NCI-H1105 treated with DMSO at 0.1 percent for 48 hours (cell line): Measurements from ENCODE around the gene CCNB1.
"Not testable (repeated sequence)": the region's sequence is repeated elsewhere in the genome, so short reads cannot be mapped to it uniquely, and the experiment has no call there.

Experiments
- DNase-seq: peaks from one replicate; lab custom pipeline; 2025; lab: John Stamatoyannopoulos, UW

Gene CCNB1

DNA sequence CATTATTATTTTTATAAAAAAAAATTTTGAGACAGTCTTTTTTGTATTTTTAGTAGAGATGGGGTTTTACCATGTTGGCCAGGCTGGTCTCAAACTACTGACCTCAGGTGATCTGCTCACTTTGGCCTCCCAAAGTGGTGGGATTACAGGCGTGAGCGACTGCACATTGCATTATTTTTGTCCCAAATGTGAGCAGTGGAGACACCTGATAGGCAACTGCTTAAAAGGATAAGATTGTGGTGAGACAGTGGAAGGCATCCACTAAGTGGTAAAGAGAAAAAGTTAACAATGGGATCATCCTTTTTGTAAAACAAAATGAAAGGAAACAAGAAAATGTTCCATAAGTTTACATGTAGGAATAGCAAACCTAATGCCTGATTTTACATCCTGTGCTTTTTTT is 20.4 kb downstream of the CCNB1 start:
- no peak for DNase-seq

DNA sequence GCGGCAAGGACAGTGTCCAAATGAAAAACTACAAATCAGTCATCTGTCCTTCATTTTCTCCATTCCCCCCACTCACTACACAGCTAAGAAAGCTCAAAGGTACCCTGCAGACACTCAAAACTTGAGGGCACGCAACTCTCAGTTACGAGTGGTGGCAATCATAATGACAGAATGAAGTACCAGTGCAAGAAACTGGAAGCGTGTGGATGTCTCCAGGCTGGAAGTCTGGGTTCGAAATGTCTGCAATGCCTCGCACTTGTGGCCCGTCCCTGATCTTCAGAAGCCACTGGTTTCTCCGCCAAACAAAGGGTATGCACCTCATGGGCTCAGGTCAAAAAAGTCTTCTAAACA is 21.8 kb downstream of the CCNB1 start:
- DNase-seq: no peak

DNA sequence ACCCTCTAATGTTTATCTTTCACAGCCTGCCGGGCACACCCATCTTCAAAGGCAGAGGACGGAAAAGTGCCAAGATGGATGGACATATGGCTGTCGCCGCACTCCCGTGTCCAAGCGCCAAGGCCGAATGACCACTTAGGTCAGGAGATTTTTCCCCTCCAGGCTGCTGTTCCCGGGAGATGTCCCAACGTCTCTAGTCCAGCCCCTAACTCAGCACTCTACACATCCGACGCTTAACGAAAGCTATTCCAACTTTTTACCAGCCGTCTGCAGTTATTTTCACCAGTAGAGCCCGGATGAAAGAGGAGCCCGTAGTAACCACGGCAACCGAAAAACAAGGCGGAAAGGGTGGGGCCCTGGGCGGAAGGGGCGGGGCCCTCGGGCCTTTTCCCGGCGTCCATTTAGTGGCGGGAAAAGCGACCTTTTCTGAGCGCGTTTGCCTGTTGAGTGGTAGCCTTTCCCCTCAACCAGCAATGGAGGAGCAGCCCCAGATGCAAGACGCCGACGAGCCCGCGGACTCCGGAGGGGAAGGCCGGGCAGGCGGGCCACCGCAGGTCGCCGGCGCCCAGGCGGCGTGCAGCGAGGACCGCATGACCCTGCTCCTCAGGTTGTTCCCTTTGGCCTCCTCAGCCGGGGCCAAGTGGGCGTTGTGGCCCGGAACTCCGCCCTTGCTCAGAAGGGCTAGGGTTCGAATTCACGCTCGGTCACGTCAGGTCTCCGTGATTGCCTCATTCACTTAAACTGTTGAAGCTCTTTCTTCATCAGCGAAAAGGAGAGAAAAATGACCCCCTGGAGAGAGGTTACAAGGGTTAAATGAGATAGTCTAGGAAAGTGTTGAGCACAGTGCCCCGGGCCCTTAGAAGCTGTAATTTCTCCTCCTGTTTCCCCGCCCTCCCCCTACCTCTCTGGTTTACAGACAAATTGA is 22.5 kb downstream of the CCNB1 start, which contains the start of gene CENPH:
Gene CENPH, plus strand, starts transcription at position 422 of the 925 bp plus-strand sequence. Its CDS starts 52 bp downstream, at position 474.
- DNase-seq: peak; percentile 83

DNA sequence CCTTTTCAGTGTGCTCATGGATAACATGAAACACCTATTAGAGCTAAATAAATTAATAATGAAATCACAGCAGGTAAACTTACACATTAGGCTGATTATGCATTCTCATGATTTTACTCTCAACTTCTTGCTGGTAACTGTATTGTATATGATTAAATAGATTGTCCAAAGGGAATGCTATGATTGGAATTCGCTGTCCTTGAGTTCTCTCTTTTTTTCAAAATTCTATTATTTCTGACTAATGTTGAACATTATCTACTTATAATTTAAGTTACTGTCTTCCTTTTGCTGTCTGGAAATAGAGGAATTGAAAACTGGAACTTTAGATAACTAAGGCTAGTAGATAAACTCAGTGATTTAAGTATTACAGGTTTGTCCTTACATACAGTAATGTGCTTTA is 35.5 kb downstream of the CCNB1 start:
- no peak for DNase-seq

DNA sequence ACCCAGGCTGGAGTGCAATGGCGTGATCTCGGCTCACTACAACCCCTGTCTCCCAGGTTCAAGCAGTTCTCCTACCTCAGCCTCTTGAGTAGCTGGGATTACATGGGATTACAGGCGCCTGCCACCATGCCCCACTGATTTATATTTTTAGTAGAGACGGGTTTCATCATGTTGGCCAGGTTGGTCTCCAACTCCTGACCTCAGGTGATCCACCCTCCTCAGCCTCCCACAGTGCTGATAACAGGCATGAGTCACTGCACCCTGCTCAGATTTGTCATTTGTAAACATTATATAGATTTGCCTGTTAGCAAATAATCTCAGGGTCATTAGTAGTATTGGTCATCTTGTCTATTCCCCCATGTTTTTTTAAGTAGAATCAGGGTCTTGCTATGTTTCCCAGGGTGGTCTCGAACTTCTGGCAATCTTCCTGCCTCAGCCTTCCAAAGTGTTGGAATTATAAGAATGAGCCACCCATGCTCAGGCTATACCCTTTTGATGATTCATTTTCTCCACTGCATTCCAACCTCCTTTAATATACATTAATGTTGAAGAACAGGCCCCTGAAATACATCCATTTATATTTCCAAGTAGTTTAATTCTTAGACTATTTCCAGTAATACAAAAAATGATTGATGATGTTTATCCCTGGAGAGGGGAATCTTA is 39.7 kb downstream of the CCNB1 start:
- no peak for DNase-seq

DNA sequence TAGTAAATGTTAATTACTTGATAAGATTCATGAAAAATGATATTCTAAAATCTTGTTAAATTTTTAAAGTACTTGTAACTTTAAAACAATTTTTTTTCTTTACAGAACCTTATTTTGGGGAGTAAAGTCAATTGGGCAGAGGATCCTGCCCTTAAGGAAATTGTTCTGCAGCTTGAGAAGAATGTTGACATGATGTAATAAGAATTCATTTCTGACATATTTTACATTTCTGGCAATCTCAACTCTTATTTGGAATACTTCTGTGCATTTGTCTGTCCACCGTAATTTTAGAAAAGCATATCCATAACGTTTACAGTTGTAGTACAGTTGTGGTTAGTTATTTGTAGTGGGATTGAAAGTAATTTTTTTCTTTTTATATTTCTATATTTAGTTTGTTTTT is 42.7 kb downstream of the CCNB1 start:
- DNase-seq: no peak

DNA sequence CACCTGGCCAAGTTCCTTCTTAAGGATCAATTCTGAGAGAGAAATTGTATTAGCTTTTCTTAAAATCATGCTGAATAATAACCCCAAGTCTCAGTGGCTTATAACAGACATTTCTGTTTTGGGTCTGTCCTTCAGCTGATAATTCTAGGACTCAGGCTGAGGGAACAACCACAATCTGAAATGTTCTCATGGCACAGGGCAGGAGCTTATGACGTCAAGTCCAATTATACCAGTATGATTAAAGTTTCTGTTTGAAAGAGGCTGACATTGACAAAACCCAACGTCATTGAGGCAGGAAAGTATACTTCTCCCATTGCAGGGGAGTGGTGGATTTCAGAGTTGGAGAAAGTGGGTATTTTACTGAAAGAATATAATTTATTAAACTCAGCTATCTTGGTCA is 44.2 kb downstream of the CCNB1 start:
- no peak for DNase-seq

DNA sequence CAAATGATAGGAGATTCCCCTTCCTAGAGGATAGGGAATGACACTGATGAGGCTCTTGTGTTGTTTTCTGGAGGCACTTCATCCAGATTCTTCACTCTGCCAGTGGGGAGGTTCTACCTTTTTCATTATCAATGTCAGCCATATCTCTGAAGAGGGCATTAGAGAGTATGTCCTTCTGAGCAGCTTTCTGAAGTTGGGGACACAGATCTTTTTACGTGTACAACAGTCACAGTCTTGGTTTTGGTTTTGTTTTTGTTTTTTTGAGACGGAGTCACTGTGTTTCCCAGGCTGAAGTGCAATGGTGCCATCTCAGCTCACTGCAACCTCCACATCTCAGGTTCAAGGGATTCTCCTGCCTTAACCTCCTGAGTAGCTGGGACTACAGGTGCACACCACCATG is 45.1 kb downstream of the CCNB1 start:
- no peak for DNase-seq

DNA sequence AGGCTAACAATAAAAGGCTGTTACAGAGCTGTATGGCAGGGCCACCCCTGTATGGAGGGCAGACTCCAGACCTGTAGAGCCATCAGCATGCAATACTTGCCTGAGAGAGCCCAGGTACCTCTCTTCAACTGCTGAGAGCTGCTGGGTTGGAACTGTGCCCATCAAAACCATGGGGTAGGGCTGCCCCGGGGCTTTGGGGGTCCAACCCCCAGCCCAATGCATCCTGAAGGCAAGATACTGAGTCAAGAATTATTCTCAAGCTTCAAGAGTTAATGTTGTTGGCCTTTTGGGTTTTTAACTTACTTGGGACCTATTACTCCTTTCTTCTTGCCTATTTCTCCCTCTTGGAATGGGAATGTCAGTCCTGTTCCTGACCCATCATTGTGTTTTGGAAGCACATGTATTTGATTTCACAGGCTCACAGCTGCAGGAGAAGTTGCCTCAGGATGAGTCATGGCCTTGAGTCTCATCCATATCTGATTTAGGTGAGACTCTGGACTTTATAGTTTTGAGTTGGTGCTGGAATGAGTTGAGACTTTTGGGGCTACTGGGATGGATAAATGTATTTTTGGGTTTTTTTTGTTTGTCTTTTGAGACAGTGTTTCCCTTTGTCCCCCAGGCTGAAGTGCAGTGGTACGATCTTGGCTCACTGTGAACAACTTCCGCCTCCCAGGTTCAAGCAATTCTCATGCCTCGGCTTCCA is 46.7 kb downstream of the CCNB1 start:
- no peak for DNase-seq

DNA sequence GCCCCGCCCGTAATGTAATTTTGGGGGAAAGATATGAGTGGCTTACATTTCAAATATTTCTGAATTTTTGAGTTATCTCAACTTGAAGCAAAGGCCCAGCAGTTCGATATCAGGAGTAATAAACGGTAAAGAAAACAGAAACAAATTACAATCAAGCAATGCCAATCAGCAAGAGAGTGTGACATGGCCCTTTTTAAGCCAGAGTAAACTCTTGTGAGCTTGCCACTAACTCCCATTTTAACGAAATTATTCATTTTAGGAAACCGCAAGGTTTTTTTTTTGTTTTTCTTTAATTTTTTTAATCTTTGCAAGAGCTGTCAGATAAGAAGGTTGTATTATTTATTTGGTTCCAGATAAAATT is 50.2 kb downstream of the CCNB1 start:
- no peak for DNase-seq

DNA sequence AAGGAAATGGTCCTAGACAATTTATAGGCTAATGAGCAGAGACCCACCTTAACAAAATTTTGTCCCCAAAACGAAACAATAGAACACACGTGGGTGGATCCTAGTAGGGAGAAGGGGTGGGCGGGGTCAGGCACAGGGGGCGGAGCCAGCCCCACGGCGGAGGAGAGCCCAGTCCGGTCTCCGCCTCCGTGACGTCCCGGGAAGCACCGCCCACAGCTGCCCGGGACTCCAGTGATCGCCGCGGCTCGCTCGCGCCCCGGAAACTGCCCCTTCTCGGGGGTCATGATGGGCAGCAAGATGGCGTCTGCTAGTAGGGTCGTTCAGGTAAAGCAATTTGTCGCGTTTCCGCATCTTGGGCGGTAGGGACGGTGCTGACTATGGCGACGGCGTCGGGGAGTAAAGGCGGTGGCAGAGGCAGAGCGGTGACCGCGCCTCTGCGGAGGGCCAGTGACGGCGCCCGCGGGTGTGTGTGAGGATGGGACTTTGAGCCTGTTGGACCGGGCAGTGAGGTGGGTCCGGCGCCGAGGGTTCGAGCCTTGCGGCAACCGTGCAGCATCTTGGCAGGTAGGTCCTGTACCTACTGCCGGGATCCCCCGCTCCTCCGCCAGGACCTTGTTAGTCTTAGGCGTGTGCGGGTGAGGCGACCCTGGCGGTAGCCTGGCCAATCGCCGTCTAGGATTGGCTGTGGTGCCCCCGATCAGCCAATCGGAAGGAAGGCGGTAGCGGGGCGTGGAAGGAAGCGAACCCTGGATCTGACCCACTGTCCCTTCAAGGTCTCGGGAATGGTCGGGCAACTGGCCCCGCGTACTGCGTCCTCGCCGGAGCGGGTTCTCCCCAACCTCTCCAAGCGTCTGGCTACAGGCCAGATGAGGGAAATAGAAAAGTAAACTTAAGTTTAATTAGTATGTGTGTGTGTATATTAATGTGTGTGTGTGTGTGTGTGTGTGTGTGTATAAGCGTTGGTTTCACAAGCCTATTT is 50.9 kb downstream of the CCNB1 start:
- peak; percentile 83 for DNase-seq

DNA sequence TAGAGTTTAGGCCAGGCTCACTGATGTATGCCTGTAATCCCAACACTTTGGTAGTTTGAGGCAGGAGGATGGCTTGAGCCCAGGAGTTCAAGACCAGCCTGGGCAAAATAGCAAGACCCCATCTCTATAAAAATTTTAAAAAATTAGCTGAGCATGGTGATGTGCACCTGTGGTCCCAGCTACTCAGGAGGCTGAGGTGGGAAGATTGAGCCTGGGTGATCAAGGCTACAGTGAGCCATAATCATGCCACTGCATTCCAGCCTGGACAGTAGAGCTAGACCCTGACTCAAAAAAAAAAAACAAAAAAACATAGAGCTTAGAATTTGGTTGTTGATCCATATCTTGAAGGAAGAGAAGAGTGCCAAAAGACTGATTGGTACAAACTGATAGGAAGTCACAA is 53.0 kb downstream of the CCNB1 start:
- DNase-seq: no peak

DNA sequence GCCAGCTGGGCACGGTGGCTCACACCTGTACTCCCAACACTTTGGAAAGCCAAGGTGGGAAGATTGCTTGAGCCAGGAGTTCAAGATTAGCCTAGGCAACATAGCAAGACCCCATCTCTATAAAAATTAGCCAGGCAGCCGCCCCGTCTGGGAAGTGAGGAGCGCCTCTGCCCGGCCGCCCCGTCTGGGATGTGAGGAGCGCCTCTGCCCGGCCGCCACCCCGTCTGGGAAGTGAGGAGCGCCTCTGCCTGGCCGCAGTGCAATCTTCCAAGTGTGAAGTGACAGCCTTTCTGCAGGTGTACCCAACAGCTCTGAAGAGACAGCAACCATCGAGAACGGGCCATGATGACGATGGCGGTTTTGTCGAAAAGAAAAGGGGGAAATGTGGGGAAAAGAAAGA is 53.4 kb downstream of the CCNB1 start:
- DNase-seq: not testable (repeated sequence)

DNA sequence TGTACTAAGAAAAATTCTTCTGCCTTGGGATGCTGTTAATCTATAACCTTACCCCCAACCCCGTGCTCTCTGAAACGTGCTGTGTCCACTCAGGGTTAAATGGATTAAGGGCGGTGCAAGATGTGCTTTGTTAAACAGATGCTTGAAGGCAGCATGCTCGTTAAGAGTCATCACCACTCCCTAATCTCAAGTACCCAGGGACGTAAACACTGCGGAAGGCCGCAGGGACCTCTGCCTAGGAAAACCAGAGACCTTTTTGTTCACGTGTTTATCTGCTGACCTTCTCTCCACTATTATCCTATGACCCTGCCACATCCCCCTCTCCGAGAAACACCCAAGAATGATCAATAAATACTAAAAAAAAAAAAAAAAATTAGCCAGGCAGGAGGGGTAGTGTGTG is 53.9 kb downstream of the CCNB1 start:
- not testable (repeated sequence) for DNase-seq

DNA sequence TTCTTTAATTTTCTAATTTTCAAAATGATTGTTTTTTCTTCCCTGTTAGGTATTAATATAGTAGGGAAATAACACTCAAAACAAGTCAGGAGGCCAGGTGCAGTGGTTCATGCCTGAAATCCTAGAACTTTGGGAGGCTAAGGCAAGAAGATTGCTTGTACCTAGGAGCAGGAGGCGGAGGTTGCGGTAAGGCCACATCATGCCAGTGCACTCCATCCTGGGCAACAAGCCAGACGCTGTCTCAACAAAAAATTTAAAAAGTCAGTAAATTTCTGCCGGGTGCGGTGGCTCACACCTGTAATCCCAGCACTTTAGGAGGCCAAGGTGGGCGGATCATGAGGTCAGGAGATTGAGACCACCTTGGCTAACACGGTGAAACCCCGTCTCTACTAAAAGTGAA is 57.6 kb downstream of the CCNB1 start:
- DNase-seq: no peak

DNA sequence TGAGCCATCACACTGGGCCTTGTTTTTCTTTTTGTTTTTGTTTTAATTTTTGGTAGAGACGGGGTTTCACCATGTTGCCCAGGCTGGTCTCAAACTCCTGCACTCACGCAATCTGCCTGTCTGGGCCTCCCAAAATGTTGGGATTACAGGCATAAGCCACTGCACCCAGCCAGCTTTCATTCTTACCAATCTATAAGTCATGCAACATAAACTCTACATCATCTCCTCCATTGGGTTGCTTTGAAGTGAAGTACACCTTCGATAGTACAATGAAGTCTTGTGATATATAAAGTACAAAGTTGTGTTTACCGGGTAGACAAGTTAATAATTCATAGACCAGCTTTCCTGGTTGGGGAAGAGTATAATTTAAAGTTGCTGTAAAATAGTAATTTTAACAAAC is 58.9 kb downstream of the CCNB1 start:
- no peak for DNase-seq
